Gastrocnemius medialis (tissue), 4 donors: ENCODE data around the gene GARRE1.

Source experiments
- POLR2A ChIP-seq, 2 donors: fragments of 450-650 bp; IDR thresholded peaks; one replicate each; pipeline ENCODE4 v1.6.1; 2017; ENCODE audit warnings: antibody characterized with exemption in 2 of 2, mild to moderate bottlenecking in 2 of 2, moderate library complexity in 2 of 2
- TF ChIP-seq, protein P1 (sequence below), 5 experiments: fragments of 450-650 bp in 3 of 5; fragments of 200-600 bp in 2 of 5; sonication (generic) in 2 of 5; IDR thresholded peaks in 4 of 5; conservative IDR thresholded peaks in 1 of 5; 1 replicate in 4 of 5; 2 replicates in 1 of 5; pipeline ENCODE4 v1.5.1; 2016 to 2019; ENCODE audit warnings: antibody characterized with exemption in 5 of 5, mild to moderate bottlenecking in 3 of 5, moderate library complexity in 3 of 5

GRCh38 chr19:34273121-34273520 is 18.8 kb downstream of the GARRE1 start:
- TF ChIP-seq POLR2A (IDR thresholded peaks at IDR 0.05), result no peak
- TF ChIP-seq, protein P1, sequence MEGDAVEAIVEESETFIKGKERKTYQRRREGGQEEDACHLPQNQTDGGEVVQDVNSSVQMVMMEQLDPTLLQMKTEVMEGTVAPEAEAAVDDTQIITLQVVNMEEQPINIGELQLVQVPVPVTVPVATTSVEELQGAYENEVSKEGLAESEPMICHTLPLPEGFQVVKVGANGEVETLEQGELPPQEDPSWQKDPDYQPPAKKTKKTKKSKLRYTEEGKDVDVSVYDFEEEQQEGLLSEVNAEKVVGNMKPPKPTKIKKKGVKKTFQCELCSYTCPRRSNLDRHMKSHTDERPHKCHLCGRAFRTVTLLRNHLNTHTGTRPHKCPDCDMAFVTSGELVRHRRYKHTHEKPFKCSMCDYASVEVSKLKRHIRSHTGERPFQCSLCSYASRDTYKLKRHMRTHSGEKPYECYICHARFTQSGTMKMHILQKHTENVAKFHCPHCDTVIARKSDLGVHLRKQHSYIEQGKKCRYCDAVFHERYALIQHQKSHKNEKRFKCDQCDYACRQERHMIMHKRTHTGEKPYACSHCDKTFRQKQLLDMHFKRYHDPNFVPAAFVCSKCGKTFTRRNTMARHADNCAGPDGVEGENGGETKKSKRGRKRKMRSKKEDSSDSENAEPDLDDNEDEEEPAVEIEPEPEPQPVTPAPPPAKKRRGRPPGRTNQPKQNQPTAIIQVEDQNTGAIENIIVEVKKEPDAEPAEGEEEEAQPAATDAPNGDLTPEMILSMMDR (IDR thresholded peaks at IDR 0.05 in 4 of 5, conservative IDR thresholded peaks at IDR 0.05 in 1 of 5), result no peak
